ENCODE results near the gene COPZ2. TPM values are rescaled to one million over a fixed set of nuclear protein-coding genes. Genes with fewer than 3 reads are reported as not detected.

Gene COPZ2
- total and polyA plus RNA-seq, 9 of the 15 experiments (the other 6 are each of a cell fraction or from before 2014, with no cell fraction given): 0.22 to 0.49 TPM; not detected in 7

GRCh38 chr17:48051706-48052486 lies 14.3 kb upstream of the COPZ2 start (continued):
- TF ChIP-seq NR2C1 (IDR thresholded peaks at IDR 0.05) (no peak), NR2C1 (tag; IDR thresholded peaks at IDR 0.05) (no peak), NFE2L1 (tag; IDR thresholded peaks at IDR 0.05; ENCODE audit: borderline replicate concordance, low read depth) (no peak), GATA2 (CRISPR knock-in tag; IDR thresholded peaks at IDR 0.05) (no peak), ZBTB5 (IDR thresholded peaks at IDR 0.05) (no peak), HNRNPLL (IDR thresholded peaks at IDR 0.05; ENCODE audit: low read depth, low read length, poor library complexity, severe bottlenecking) (no peak), ZNF589 (CRISPR knock-in tag; IDR thresholded peaks at IDR 0.05; ENCODE audit: low read depth) (no peak), ZSCAN29 (IDR thresholded peaks at IDR 0.05) (no peak), SMARCB1 (IDR thresholded peaks at IDR 0.05; ENCODE audit: insufficient read length, low read depth) (no peak), NR4A1 (CRISPR knock-in tag; IDR thresholded peaks at IDR 0.05) (no peak), NR4A1 (tag; IDR thresholded peaks at IDR 0.05) (no peak), CAMTA2 (CRISPR knock-in tag; conservative IDR thresholded peaks at IDR 0.05) (no peak), ZNF507 (tag; conservative IDR thresholded peaks at IDR 0.05) (no peak), DPF2 (IDR thresholded peaks at IDR 0.05) (peak; percentile 52; the same call in 1 of the 2 replicates), MTA3 (IDR thresholded peaks at IDR 0.05; ENCODE audit: borderline replicate concordance) (peak; percentile 34; the same call in 1 of the 2 replicates), NBN (IDR thresholded peaks at IDR 0.05; ENCODE audit: low read depth) (no peak; the same call in 1 of the 2 replicates), PRDM10 (IDR thresholded peaks at IDR 0.05; ENCODE audit: partially characterized antibody) (no peak), E2F8 (IDR thresholded peaks at IDR 0.05; ENCODE audit: low read depth, partially characterized antibody) (no peak), SIRT6 (IDR thresholded peaks at IDR 0.05; ENCODE audit: low read depth, low read length) (no peak), ZNF785 (CRISPR knock-in tag; IDR thresholded peaks at IDR 0.05) (no peak), BCL6 (CRISPR knock-in tag; IDR thresholded peaks at IDR 0.05) (no peak)

Measured in K562 (cell line).